Measurements from ENCODE around the gene PRKCA.

GRCh38 chr17:66494023-66494803 lies 191.8 kb downstream of the PRKCA start:
- TF ChIP-seq POLR2A (IDR thresholded peaks at IDR 0.05; ENCODE audit: low read depth): no peak
- no peak for TF ChIP-seq CTCF (IDR thresholded peaks at IDR 0.05)
